H9 (cell line): ENCODE measurements around the gene ZDHHC19. TPM values are rescaled to one million over a fixed set of nuclear protein-coding genes. Genes with fewer than 3 reads are reported as not detected.
A peak's percentile ranks its signal among the peaks of the same experiment; 100 is the strongest.

Source experiments
- DNase-seq: peaks from one replicate; pipeline ENCODE4 v3.0.0-alpha.2; 2017
- H2AFZ ChIP-seq: one replicate; pipeline ENCODE4 v1.6.1; 2013; ENCODE audit warnings: mild to moderate bottlenecking, low read length, control low read depth, moderate library complexity
- H2AK5ac ChIP-seq: 2 replicates; pipeline ENCODE4 v1.6.1; 2013; ENCODE audit warnings: low read length, control low read depth, mixed read lengths; ENCODE audit not compliant: insufficient read length
- H2BK120ac ChIP-seq: one replicate; pipeline ENCODE4 v1.6.1; 2013; ENCODE audit warnings: low read depth, mild to moderate bottlenecking, low read length, control low read depth, inconsistent platforms; ENCODE audit not compliant: poor library complexity, severe bottlenecking
- H2BK12ac ChIP-seq: 2 replicates; pipeline ENCODE4 v1.6.1; 2013; ENCODE audit warnings: low read length, control low read depth, mixed read lengths, low read depth; ENCODE audit not compliant: insufficient read length
- H2BK15ac ChIP-seq: 2 replicates; pipeline ENCODE4 v1.6.1; 2013; ENCODE audit warnings: low read depth, low read length, control low read depth
- H2BK20ac ChIP-seq: one replicate; pipeline ENCODE4 v1.6.1; 2013; ENCODE audit warnings: low read depth, mild to moderate bottlenecking, low read length, control low read depth, inconsistent platforms; ENCODE audit not compliant: poor library complexity, severe bottlenecking
- H2BK5ac ChIP-seq: 2 replicates; pipeline ENCODE4 v1.6.1; 2013; ENCODE audit warnings: low read length, control low read depth, mixed read lengths; ENCODE audit not compliant: insufficient read length
- H3K14ac ChIP-seq: 2 replicates; pipeline ENCODE4 v1.6.1; 2013; ENCODE audit warnings: low read length, control low read depth; ENCODE audit not compliant: insufficient read depth
- H3K18ac ChIP-seq: 2 replicates; pipeline ENCODE4 v1.6.1; 2013; ENCODE audit warnings: low read depth, mild to moderate bottlenecking, mixed read lengths, low read length, control low read depth; ENCODE audit not compliant: insufficient read length
- H3K23ac ChIP-seq: 2 replicates; pipeline ENCODE4 v1.6.1; 2013; ENCODE audit warnings: low read length, control low read depth, mixed read lengths, low read depth; ENCODE audit not compliant: insufficient read length
- H3K23me2 ChIP-seq: 2 replicates; pipeline ENCODE4 v1.6.1; 2013; ENCODE audit warnings: low read depth, mild to moderate bottlenecking, mixed read lengths, low read length, control low read depth; ENCODE audit not compliant: insufficient read length, poor library complexity, severe bottlenecking
- H3K27ac ChIP-seq: 2 replicates; pipeline ENCODE4 v1.5.1; 2013; ENCODE audit warnings: low read length, control low read depth, mixed read lengths, low read depth; ENCODE audit not compliant: insufficient read length
- H3K27me3 ChIP-seq: 2 replicates; pipeline ENCODE4 v1.6.1; 2013; ENCODE audit warnings: low read length, control low read depth, inconsistent platforms; ENCODE audit not compliant: insufficient read depth
- H3K4ac ChIP-seq: 2 replicates; pipeline ENCODE4 v1.6.1; 2013; ENCODE audit warnings: low read depth, mild to moderate bottlenecking, control low read depth, inconsistent platforms, low read length, moderate library complexity
- H3K4me1 ChIP-seq: 2 replicates; pipeline ENCODE4 v1.6.1; 2013; ENCODE audit warnings: low read length, control low read depth, inconsistent platforms; ENCODE audit not compliant: insufficient read depth
- H3K4me2 ChIP-seq: 2 replicates; pipeline ENCODE4 v1.6.1; 2013; ENCODE audit warnings: low read length, control low read depth, mixed read lengths; ENCODE audit not compliant: insufficient read length, insufficient read depth
- H3K56ac ChIP-seq: 2 replicates; pipeline ENCODE4 v1.6.1; 2013; ENCODE audit warnings: low read depth, mild to moderate bottlenecking, mixed read lengths, low read length, control low read depth; ENCODE audit not compliant: insufficient read length
- H3K79me1 ChIP-seq: 2 replicates; pipeline ENCODE4 v1.6.1; 2013; ENCODE audit warnings: low read depth, mild to moderate bottlenecking, moderate library complexity, low read length, control low read depth, inconsistent platforms; ENCODE audit not compliant: insufficient read depth, poor library complexity, severe bottlenecking
- H3K79me2 ChIP-seq: 2 replicates; pipeline ENCODE4 v1.6.1; 2013; ENCODE audit warnings: low read length, control low read depth, inconsistent platforms; ENCODE audit not compliant: insufficient read depth
- H3K9ac ChIP-seq: 2 replicates; pipeline ENCODE4 v1.6.1; 2013; ENCODE audit warnings: low read length, control low read depth, mixed read lengths; ENCODE audit not compliant: insufficient read length; ENCODE audit errors: extremely low read depth
- H3K9me3 ChIP-seq: one replicate; pipeline ENCODE4 v1.6.1; 2013; ENCODE audit warnings: low read depth, low read length, inconsistent platforms; ENCODE audit not compliant: control insufficient read depth
- H3T11ph ChIP-seq: one replicate; pipeline ENCODE4 v1.6.1; 2013; ENCODE audit warnings: mild to moderate bottlenecking, low read length, control low read depth, inconsistent platforms
- H4K20me1 ChIP-seq: one replicate; pipeline ENCODE4 v1.6.1; 2013; ENCODE audit not compliant: control insufficient read depth, insufficient read length, insufficient read depth
- H4K5ac ChIP-seq: 2 replicates; pipeline ENCODE4 v1.6.1; 2013; ENCODE audit warnings: low read depth, mild to moderate bottlenecking, mixed read lengths, low read length, control low read depth; ENCODE audit not compliant: insufficient read length
- H4K8ac ChIP-seq: replicated peaks from 2 replicates; pipeline ENCODE4 v1.6.1; 2013; ENCODE audit warnings: low read length, control low read depth, mixed read lengths, low read depth; ENCODE audit not compliant: insufficient read length
- H4K91ac ChIP-seq: 2 replicates; pipeline ENCODE4 v1.6.1; 2013; ENCODE audit warnings: low read depth, mild to moderate bottlenecking, moderate library complexity, mixed read lengths, low read length, control low read depth; ENCODE audit not compliant: insufficient read length
- H3K27ac Mint-ChIP-seq, 3 experiments: 2 replicates in 2 of 3; 3 replicates in 1 of 3; pipeline ENCODE4 v1.8.0; 2020 to 2021; ENCODE audit warnings: mixed read lengths in 3 of 3, mild to moderate bottlenecking in 1 of 3, moderate library complexity in 1 of 3
- H3K27me3 Mint-ChIP-seq: 2 replicates; pipeline ENCODE4 v1.8.0; 2021; ENCODE audit warnings: low read depth, mild to moderate bottlenecking, moderate library complexity, mixed read lengths
- H3K36me3 Mint-ChIP-seq, 3 experiments: 2 replicates in 2 of 3; 3 replicates in 1 of 3; pipeline ENCODE4 v1.8.0; 2020 to 2021; ENCODE audit warnings: low read depth in 3 of 3, mixed read lengths in 3 of 3; ENCODE audit not compliant: insufficient read depth in 1 of 3
- H3K4me1 Mint-ChIP-seq, 2 experiments: 2 replicates each; pipeline ENCODE4 v1.8.0; 2020; ENCODE audit warnings: mixed read lengths in 2 of 2
- H3K4me3 Mint-ChIP-seq, 2 experiments: 2 replicates in 1 of 2; 3 replicates in 1 of 2; pipeline ENCODE4 v1.8.0; 2020 to 2021; ENCODE audit warnings: mild to moderate bottlenecking in 2 of 2, mixed read lengths in 2 of 2, moderate library complexity in 1 of 2
- H3K9me3 Mint-ChIP-seq, 2 experiments: 2 replicates in 1 of 2; 3 replicates in 1 of 2; pipeline ENCODE4 v1.8.0; 2020; ENCODE audit warnings: mild to moderate bottlenecking in 2 of 2, mixed read lengths in 2 of 2, moderate library complexity in 1 of 2
- WGBS: extraction: QIAGEN DNeasy Blood & Tissue Kit; methylation state at CpG from one replicate; pipeline ENCODE4 v1.1.7; 2013; ENCODE audit warnings: missing lambda C conversion rate, low lambda C conversion rate, mixed read lengths; ENCODE audit not compliant: insufficient read length; ENCODE audit errors: extremely low coverage; 5-methylcytosine and 5-hydroxymethylcytosine counted together
- total RNA-seq: library from RNA; stranded (reverse); gene quantifications from 2 replicates; pipeline ENCODE4 v1.2.1, GENCODE V29; 2021
- TF ChIP-seq, protein P1 (sequence below): fragments of 200-600 bp; sonication (generic); conservative IDR thresholded peaks from 3 replicates; pipeline ENCODE4 v1.8.0; 2021; ENCODE audit warnings: antibody characterized with exemption, mild to moderate bottlenecking

The ZDHHC19 gene
- total RNA-seq, 1 experiment from 2014 or later, result 2.2 TPM

GRCh38 chr3:196181127-196181546 lies 30.1 kb downstream of the ZDHHC19 start:
- Histone ChIP-seq H2BK15ac (no peak overlapping the region), H2BK120ac (no peak overlapping the region), H3K27ac (no peak overlapping the region), H4K8ac (no peak overlapping the region), H3K56ac (no peak overlapping the region), H3K23me2 (no peaks in the 10 kb centered on the region), H3K4me2 (no peak overlapping the region), H2BK20ac (no peak overlapping the region), H3K18ac (peak overlapping the region; percentile 57), H3K9ac (no peak overlapping the region), H3K9me3 (no peaks in the 10 kb centered on the region), H3K27me3 (no peaks in the 10 kb centered on the region), H4K20me1 (no peaks in the 10 kb centered on the region), H2BK12ac (no peak overlapping the region), H4K5ac (no peak overlapping the region), H3K79me2 (no peaks in the 10 kb centered on the region), H3K4ac (no peak overlapping the region), H3K4me1 (no peaks in the 10 kb centered on the region; the same call in 1 of the 2 replicates), H4K91ac (no peak overlapping the region), H2BK5ac (no peak overlapping the region), H3K23ac (no peak overlapping the region), H2AFZ (no peak overlapping the region), H2AK5ac (no peak overlapping the region), H3T11ph (no peak overlapping the region), H3K14ac (no peak overlapping the region), H3K79me1 (no peaks in the 10 kb centered on the region)
- Mint-ChIP-seq H3K27me3 (no peaks in the 10 kb centered on the region), H3K27ac (peak overlapping the region in 1 of 3 experiments; percentile 16; a peak in 1 of 7 replicates), H3K4me3 (no peak overlapping the region), H3K36me3 (no peaks in the 10 kb centered on the region), H3K4me1 (peaks cover 23 to 25% of the 10 kb centered on the region in 2 experiments), H3K9me3 (no peaks in the 10 kb centered on the region)
- no peak for DNase-seq
- TF ChIP-seq, protein P1, sequence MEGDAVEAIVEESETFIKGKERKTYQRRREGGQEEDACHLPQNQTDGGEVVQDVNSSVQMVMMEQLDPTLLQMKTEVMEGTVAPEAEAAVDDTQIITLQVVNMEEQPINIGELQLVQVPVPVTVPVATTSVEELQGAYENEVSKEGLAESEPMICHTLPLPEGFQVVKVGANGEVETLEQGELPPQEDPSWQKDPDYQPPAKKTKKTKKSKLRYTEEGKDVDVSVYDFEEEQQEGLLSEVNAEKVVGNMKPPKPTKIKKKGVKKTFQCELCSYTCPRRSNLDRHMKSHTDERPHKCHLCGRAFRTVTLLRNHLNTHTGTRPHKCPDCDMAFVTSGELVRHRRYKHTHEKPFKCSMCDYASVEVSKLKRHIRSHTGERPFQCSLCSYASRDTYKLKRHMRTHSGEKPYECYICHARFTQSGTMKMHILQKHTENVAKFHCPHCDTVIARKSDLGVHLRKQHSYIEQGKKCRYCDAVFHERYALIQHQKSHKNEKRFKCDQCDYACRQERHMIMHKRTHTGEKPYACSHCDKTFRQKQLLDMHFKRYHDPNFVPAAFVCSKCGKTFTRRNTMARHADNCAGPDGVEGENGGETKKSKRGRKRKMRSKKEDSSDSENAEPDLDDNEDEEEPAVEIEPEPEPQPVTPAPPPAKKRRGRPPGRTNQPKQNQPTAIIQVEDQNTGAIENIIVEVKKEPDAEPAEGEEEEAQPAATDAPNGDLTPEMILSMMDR, result no peak
- no CpG with 5 or more reads among the region's 10 CpGs for WGBS
